HL-60 (cell line): ENCODE measurements around the gene TNIP1.

Experiments
- CTCF ChIP-seq: IDR thresholded peaks from one replicate; pipeline ENCODE4 v1.5.1; 2011; ENCODE audit warnings: low read length, control low read depth, inconsistent platforms; ENCODE audit not compliant: insufficient read depth
- GABPA ChIP-seq: IDR thresholded peaks from 2 replicates; pipeline ENCODE4 v1.6.1; 2012; ENCODE audit warnings: low read depth
- POLR2AphosphoS5 ChIP-seq: IDR thresholded peaks from 2 replicates; pipeline ENCODE4 v1.6.1; 2012; ENCODE audit warnings: low read depth
- REST ChIP-seq: IDR thresholded peaks from 2 replicates; pipeline ENCODE4 v1.6.1; 2012; ENCODE audit warnings: low read depth; ENCODE audit not compliant: insufficient replicate concordance

GRCh38 chr5:151107084-151107483 is 26.2 kb upstream of the TNIP1 start:
- TF ChIP-seq CTCF, result no peak
- no peak for TF ChIP-seq POLR2AphosphoS5
- no peak for TF ChIP-seq REST
- no peak for TF ChIP-seq GABPA
